ENCODE measurements around the gene DEDD2.

GRCh38 chr19:42248270-42249148, 31.0 kb upstream of the DEDD2 start:
- TF ChIP-seq CTCF (IDR thresholded peaks at IDR 0.05) (no peak), POLR2A (IDR thresholded peaks at IDR 0.05) (no peak)

Data from testis (tissue), 2 donors.